Measurements from ENCODE around the gene AIFM2.
A peak's percentile ranks its signal among the peaks of the same experiment; 100 is the strongest.
"Not testable (repeated sequence)": the region's sequence is repeated elsewhere in the genome, so short reads cannot be mapped to it uniquely, and the experiment has no call there.

AIFM2 gene

GRCh38 chr10:70160798-70161197, 28.2 kb upstream of the AIFM2 start:
- Mint-ChIP-seq H3K27me3 (no peaks in the 10 kb centered on the region), H3K36me3 (ENCODE audit: low read depth) (peaks cover 90% of the 10 kb centered on the region), H3K9me3 (no peaks in the 10 kb centered on the region), H3K4me1 (ENCODE audit: low read depth) (peaks cover 66% of the 10 kb centered on the region), H3K27ac (peak overlapping the region; percentile 95), H3K4me3 (peak overlapping the region; percentile 62)
- DNase-seq: no peak

GRCh38 chr10:70159366-70159765, 26.7 kb upstream of the AIFM2 start:
- H3K27ac Mint-ChIP-seq: not testable (repeated sequence)
- H3K36me3 Mint-ChIP-seq (ENCODE audit: low read depth): peaks cover 92% of the 10 kb centered on the region

GRCh38 chr10:70158113-70158512, 25.5 kb upstream of the AIFM2 start:
- H3K4me3 Mint-ChIP-seq: no peak overlapping the region

More at GRCh38 chr10:70159366-70159765, 26.7 kb upstream of the AIFM2 start:
- not testable (repeated sequence) for H3K4me3 Mint-ChIP-seq, H3K27me3 Mint-ChIP-seq, DNase-seq, H3K9me3 Mint-ChIP-seq
- H3K4me1 Mint-ChIP-seq (ENCODE audit: low read depth): peaks cover 61% of the 10 kb centered on the region

GRCh38 chr10:70155255-70155838, 22.7 kb upstream of the AIFM2 start:
- DNase-seq: no peak
- Mint-ChIP-seq H3K4me1 (ENCODE audit: low read depth) (peaks cover 31% of the 10 kb centered on the region), H3K4me3 (no peak overlapping the region), H3K27me3 (no peaks in the 10 kb centered on the region), H3K27ac (peak overlapping the region; percentile 71), H3K36me3 (ENCODE audit: low read depth) (peaks cover 96% of the 10 kb centered on the region), H3K9me3 (no peaks in the 10 kb centered on the region)

More at GRCh38 chr10:70158113-70158512, 25.5 kb upstream of the AIFM2 start:
- no peak for DNase-seq
- peak overlapping the region; percentile 29 for H3K27ac Mint-ChIP-seq
- H3K9me3 Mint-ChIP-seq: no peaks in the 10 kb centered on the region
- no peaks in the 10 kb centered on the region for H3K27me3 Mint-ChIP-seq
- H3K4me1 Mint-ChIP-seq (ENCODE audit: low read depth): peaks cover 50% of the 10 kb centered on the region
- H3K36me3 Mint-ChIP-seq (ENCODE audit: low read depth): peaks cover 93% of the 10 kb centered on the region

GRCh38 chr10:70148516-70148915, 15.9 kb upstream of the AIFM2 start:
- H3K27ac Mint-ChIP-seq: peak overlapping the region; percentile 59
- no peak overlapping the region for H3K4me3 Mint-ChIP-seq
- H3K36me3 Mint-ChIP-seq (ENCODE audit: low read depth): peaks cover 68% of the 10 kb centered on the region
- no peaks in the 10 kb centered on the region for H3K27me3 Mint-ChIP-seq
- H3K4me1 Mint-ChIP-seq (ENCODE audit: low read depth): peaks cover 34% of the 10 kb centered on the region
- DNase-seq: no peak
- no peaks in the 10 kb centered on the region for H3K9me3 Mint-ChIP-seq

GRCh38 chr10:70147259-70147625, 14.6 kb upstream of the AIFM2 start:
- peaks cover 41% of the 10 kb centered on the region for H3K4me1 Mint-ChIP-seq (ENCODE audit: low read depth)
- H3K36me3 Mint-ChIP-seq (ENCODE audit: low read depth): peaks cover 63% of the 10 kb centered on the region
- H3K27ac Mint-ChIP-seq: peak overlapping the region; percentile 96
- no peak for DNase-seq
- no peaks in the 10 kb centered on the region for H3K9me3 Mint-ChIP-seq
- H3K4me3 Mint-ChIP-seq: peak overlapping the region; percentile 88
- H3K27me3 Mint-ChIP-seq: no peaks in the 10 kb centered on the region

GRCh38 chr10:70146489-70147258, 14.0 kb upstream of the AIFM2 start, which contains the start of gene TYSND1:
Gene TYSND1 (minus strand): TSS chr10:70146700. CDS start chr10:70146586, 114 bp downstream.
- DNase-seq: peak; percentile 92
- H3K27ac Mint-ChIP-seq: peak within 1 kb of the TSS; percentile 96
- H3K27me3 Mint-ChIP-seq: no peaks in the 10 kb centered on the region
- peak within 1 kb of the TSS; percentile 88 for H3K4me3 Mint-ChIP-seq
- H3K9me3 Mint-ChIP-seq: no peaks in the 10 kb centered on the region
- peaks cover 57% of the 10 kb centered on the region for H3K36me3 Mint-ChIP-seq (ENCODE audit: low read depth)
- H3K4me1 Mint-ChIP-seq (ENCODE audit: low read depth): peaks cover 39% of the 10 kb centered on the region

- Mint-ChIP-seq H3K4me3 (peak overlapping the region; percentile 88), H3K27ac (peak overlapping the region; percentile 96), H3K36me3 (ENCODE audit: low read depth) (peaks cover 49% of the 10 kb centered on the region), H3K4me1 (ENCODE audit: low read depth) (peaks cover 38% of the 10 kb centered on the region), H3K27me3 (no peaks in the 10 kb centered on the region), H3K9me3 (no peaks in the 10 kb centered on the region)
- peak; percentile 85 for DNase-seq
Observed at GRCh38 chr10:70145666-70146488, 13.3 kb upstream of the AIFM2 start.

GRCh38 chr10:70145166-70145665, 12.6 kb upstream of the AIFM2 start:
- Mint-ChIP-seq H3K4me1 (ENCODE audit: low read depth) (peaks cover 38% of the 10 kb centered on the region), H3K27me3 (no peaks in the 10 kb centered on the region), H3K27ac (peak overlapping the region; percentile 82), H3K9me3 (no peaks in the 10 kb centered on the region), H3K4me3 (peak overlapping the region; percentile 88), H3K36me3 (ENCODE audit: low read depth) (peaks cover 49% of the 10 kb centered on the region)
- DNase-seq: no peak

GRCh38 chr10:70144372-70145110, 11.9 kb upstream of the AIFM2 start:
- H3K4me1 Mint-ChIP-seq (ENCODE audit: low read depth): peaks cover 38% of the 10 kb centered on the region
- H3K4me3 Mint-ChIP-seq: peak overlapping the region; percentile 88
- H3K36me3 Mint-ChIP-seq (ENCODE audit: low read depth): peaks cover 48% of the 10 kb centered on the region
- H3K9me3 Mint-ChIP-seq: no peaks in the 10 kb centered on the region
- H3K27ac Mint-ChIP-seq: peak overlapping the region; percentile 82
- no peaks in the 10 kb centered on the region for H3K27me3 Mint-ChIP-seq
- no peak for DNase-seq

GRCh38 chr10:70142555-70142954, 9.9 kb upstream of the AIFM2 start:
- Mint-ChIP-seq H3K4me3 (no peak overlapping the region), H3K27ac (no peak overlapping the region), H3K4me1 (ENCODE audit: low read depth) (peaks cover 35% of the 10 kb centered on the region), H3K9me3 (no peaks in the 10 kb centered on the region), H3K36me3 (ENCODE audit: low read depth) (peaks cover 41% of the 10 kb centered on the region), H3K27me3 (no peaks in the 10 kb centered on the region)
- DNase-seq: no peak

- no peak for DNase-seq
- peaks cover 29% of the 10 kb centered on the region for H3K36me3 Mint-ChIP-seq (ENCODE audit: low read depth)
- H3K27me3 Mint-ChIP-seq: no peaks in the 10 kb centered on the region
- H3K4me3 Mint-ChIP-seq: no peak overlapping the region
- H3K4me1 Mint-ChIP-seq (ENCODE audit: low read depth): peaks cover 27% of the 10 kb centered on the region
- no peak overlapping the region for H3K27ac Mint-ChIP-seq
- H3K9me3 Mint-ChIP-seq: no peaks in the 10 kb centered on the region
Observed at GRCh38 chr10:70140297-70140696, 7.7 kb upstream of the AIFM2 start.

- Mint-ChIP-seq H3K27ac (no peak overlapping the region), H3K9me3 (no peaks in the 10 kb centered on the region), H3K4me1 (ENCODE audit: low read depth) (peaks cover 26% of the 10 kb centered on the region), H3K4me3 (no peak overlapping the region), H3K27me3 (no peaks in the 10 kb centered on the region), H3K36me3 (ENCODE audit: low read depth) (peaks cover 29% of the 10 kb centered on the region)
- DNase-seq: no peak
Observed at GRCh38 chr10:70139997-70140250, 7.3 kb upstream of the AIFM2 start.
